H9 (cell line): ENCODE data around the gene SH3RF3. TPM values are rescaled to one million over a fixed set of nuclear protein-coding genes. Genes with fewer than 3 reads are reported as not detected.

Experiments used
- DNase-seq: peaks from one replicate; pipeline ENCODE4 v3.0.0-alpha.2; 2017
- H2AFZ ChIP-seq: one replicate; pipeline ENCODE4 v1.6.1; 2013; ENCODE audit warnings: mild to moderate bottlenecking, low read length, control low read depth, moderate library complexity
- H2AK5ac ChIP-seq: 2 replicates; pipeline ENCODE4 v1.6.1; 2013; ENCODE audit warnings: low read length, control low read depth, mixed read lengths; ENCODE audit not compliant: insufficient read length
- H2BK120ac ChIP-seq: one replicate; pipeline ENCODE4 v1.6.1; 2013; ENCODE audit warnings: low read depth, mild to moderate bottlenecking, low read length, control low read depth, inconsistent platforms; ENCODE audit not compliant: poor library complexity, severe bottlenecking
- H2BK12ac ChIP-seq: 2 replicates; pipeline ENCODE4 v1.6.1; 2013; ENCODE audit warnings: low read length, control low read depth, mixed read lengths, low read depth; ENCODE audit not compliant: insufficient read length
- H2BK15ac ChIP-seq: 2 replicates; pipeline ENCODE4 v1.6.1; 2013; ENCODE audit warnings: low read depth, low read length, control low read depth
- H2BK20ac ChIP-seq: one replicate; pipeline ENCODE4 v1.6.1; 2013; ENCODE audit warnings: low read depth, mild to moderate bottlenecking, low read length, control low read depth, inconsistent platforms; ENCODE audit not compliant: poor library complexity, severe bottlenecking
- H2BK5ac ChIP-seq: 2 replicates; pipeline ENCODE4 v1.6.1; 2013; ENCODE audit warnings: low read length, control low read depth, mixed read lengths; ENCODE audit not compliant: insufficient read length
- H3K14ac ChIP-seq: 2 replicates; pipeline ENCODE4 v1.6.1; 2013; ENCODE audit warnings: low read length, control low read depth; ENCODE audit not compliant: insufficient read depth
- H3K18ac ChIP-seq: 2 replicates; pipeline ENCODE4 v1.6.1; 2013; ENCODE audit warnings: low read depth, mild to moderate bottlenecking, mixed read lengths, low read length, control low read depth; ENCODE audit not compliant: insufficient read length
- H3K23ac ChIP-seq: 2 replicates; pipeline ENCODE4 v1.6.1; 2013; ENCODE audit warnings: low read length, control low read depth, mixed read lengths, low read depth; ENCODE audit not compliant: insufficient read length
- H3K23me2 ChIP-seq: 2 replicates; pipeline ENCODE4 v1.6.1; 2013; ENCODE audit warnings: low read depth, mild to moderate bottlenecking, mixed read lengths, low read length, control low read depth; ENCODE audit not compliant: insufficient read length, poor library complexity, severe bottlenecking
- H3K27ac ChIP-seq: 2 replicates; pipeline ENCODE4 v1.5.1; 2013; ENCODE audit warnings: low read length, control low read depth, mixed read lengths, low read depth; ENCODE audit not compliant: insufficient read length
- H3K27me3 ChIP-seq: 2 replicates; pipeline ENCODE4 v1.6.1; 2013; ENCODE audit warnings: low read length, control low read depth, inconsistent platforms; ENCODE audit not compliant: insufficient read depth
- H3K4ac ChIP-seq: 2 replicates; pipeline ENCODE4 v1.6.1; 2013; ENCODE audit warnings: low read depth, mild to moderate bottlenecking, control low read depth, inconsistent platforms, low read length, moderate library complexity
- H3K4me1 ChIP-seq: 2 replicates; pipeline ENCODE4 v1.6.1; 2013; ENCODE audit warnings: low read length, control low read depth, inconsistent platforms; ENCODE audit not compliant: insufficient read depth
- H3K4me2 ChIP-seq: 2 replicates; pipeline ENCODE4 v1.6.1; 2013; ENCODE audit warnings: low read length, control low read depth, mixed read lengths; ENCODE audit not compliant: insufficient read length, insufficient read depth
- H3K56ac ChIP-seq: 2 replicates; pipeline ENCODE4 v1.6.1; 2013; ENCODE audit warnings: low read depth, mild to moderate bottlenecking, mixed read lengths, low read length, control low read depth; ENCODE audit not compliant: insufficient read length
- H3K79me1 ChIP-seq: 2 replicates; pipeline ENCODE4 v1.6.1; 2013; ENCODE audit warnings: low read depth, mild to moderate bottlenecking, moderate library complexity, low read length, control low read depth, inconsistent platforms; ENCODE audit not compliant: insufficient read depth, poor library complexity, severe bottlenecking
- H3K79me2 ChIP-seq: 2 replicates; pipeline ENCODE4 v1.6.1; 2013; ENCODE audit warnings: low read length, control low read depth, inconsistent platforms; ENCODE audit not compliant: insufficient read depth
- H3K9ac ChIP-seq: 2 replicates; pipeline ENCODE4 v1.6.1; 2013; ENCODE audit warnings: low read length, control low read depth, mixed read lengths; ENCODE audit not compliant: insufficient read length; ENCODE audit errors: extremely low read depth
- H3K9me3 ChIP-seq: one replicate; pipeline ENCODE4 v1.6.1; 2013; ENCODE audit warnings: low read depth, low read length, inconsistent platforms; ENCODE audit not compliant: control insufficient read depth
- H3T11ph ChIP-seq: one replicate; pipeline ENCODE4 v1.6.1; 2013; ENCODE audit warnings: mild to moderate bottlenecking, low read length, control low read depth, inconsistent platforms
- H4K20me1 ChIP-seq: one replicate; pipeline ENCODE4 v1.6.1; 2013; ENCODE audit not compliant: control insufficient read depth, insufficient read length, insufficient read depth
- H4K5ac ChIP-seq: 2 replicates; pipeline ENCODE4 v1.6.1; 2013; ENCODE audit warnings: low read depth, mild to moderate bottlenecking, mixed read lengths, low read length, control low read depth; ENCODE audit not compliant: insufficient read length
- H4K8ac ChIP-seq: replicated peaks from 2 replicates; pipeline ENCODE4 v1.6.1; 2013; ENCODE audit warnings: low read length, control low read depth, mixed read lengths, low read depth; ENCODE audit not compliant: insufficient read length
- H4K91ac ChIP-seq: 2 replicates; pipeline ENCODE4 v1.6.1; 2013; ENCODE audit warnings: low read depth, mild to moderate bottlenecking, moderate library complexity, mixed read lengths, low read length, control low read depth; ENCODE audit not compliant: insufficient read length
- H3K27ac Mint-ChIP-seq, 3 experiments: 2 replicates in 2 of 3; 3 replicates in 1 of 3; pipeline ENCODE4 v1.8.0; 2020 to 2021; ENCODE audit warnings: mixed read lengths in 3 of 3, mild to moderate bottlenecking in 1 of 3, moderate library complexity in 1 of 3
- H3K27me3 Mint-ChIP-seq: 2 replicates; pipeline ENCODE4 v1.8.0; 2021; ENCODE audit warnings: low read depth, mild to moderate bottlenecking, moderate library complexity, mixed read lengths
- H3K36me3 Mint-ChIP-seq, 3 experiments: 2 replicates in 2 of 3; 3 replicates in 1 of 3; pipeline ENCODE4 v1.8.0; 2020 to 2021; ENCODE audit warnings: low read depth in 3 of 3, mixed read lengths in 3 of 3; ENCODE audit not compliant: insufficient read depth in 1 of 3
- H3K4me1 Mint-ChIP-seq, 2 experiments: 2 replicates each; pipeline ENCODE4 v1.8.0; 2020; ENCODE audit warnings: mixed read lengths in 2 of 2
- H3K4me3 Mint-ChIP-seq, 2 experiments: 2 replicates in 1 of 2; 3 replicates in 1 of 2; pipeline ENCODE4 v1.8.0; 2020 to 2021; ENCODE audit warnings: mild to moderate bottlenecking in 2 of 2, mixed read lengths in 2 of 2, moderate library complexity in 1 of 2
- H3K9me3 Mint-ChIP-seq, 2 experiments: 2 replicates in 1 of 2; 3 replicates in 1 of 2; pipeline ENCODE4 v1.8.0; 2020; ENCODE audit warnings: mild to moderate bottlenecking in 2 of 2, mixed read lengths in 2 of 2, moderate library complexity in 1 of 2
- CTCF ChIP-seq: fragments of 200-600 bp; sonication (generic); conservative IDR thresholded peaks from 3 replicates; pipeline ENCODE4 v1.8.0; 2021; ENCODE audit warnings: antibody characterized with exemption, mild to moderate bottlenecking
- WGBS: extraction: QIAGEN DNeasy Blood & Tissue Kit; methylation state at CpG from one replicate; pipeline ENCODE4 v1.1.7; 2013; ENCODE audit warnings: missing lambda C conversion rate, low lambda C conversion rate, mixed read lengths; ENCODE audit not compliant: insufficient read length; ENCODE audit errors: extremely low coverage; 5-methylcytosine and 5-hydroxymethylcytosine counted together
- total RNA-seq: library from RNA; stranded (reverse); gene quantifications from 2 replicates; pipeline ENCODE4 v1.2.1, GENCODE V29; 2021

The SH3RF3 gene
- total RNA-seq, 1 experiment from 2014 or later = 0.46 TPM

- Histone ChIP-seq H3K23me2 (peaks cover 3% of the 10 kb centered on the region), H4K5ac (no peak overlapping the region), H3K79me1 (no peaks in the 10 kb centered on the region), H4K8ac (no peak overlapping the region), H3K27me3 (no peaks in the 10 kb centered on the region), H3K56ac (no peak overlapping the region), H3K4me1 (no peaks in the 10 kb centered on the region), H3K9ac (no peak overlapping the region), H4K20me1 (no peaks in the 10 kb centered on the region), H2BK15ac (no peak overlapping the region), H3K9me3 (no peaks in the 10 kb centered on the region), H3K4me2 (no peak overlapping the region), H3K14ac (no peak overlapping the region), H2AFZ (no peak overlapping the region), H3K27ac (no peak overlapping the region), H3K18ac (no peak overlapping the region), H2BK20ac (no peak overlapping the region), H3K79me2 (no peaks in the 10 kb centered on the region), H2AK5ac (no peak overlapping the region), H3T11ph (no peak overlapping the region), H3K23ac (no peak overlapping the region), H2BK5ac (no peak overlapping the region), H2BK120ac (no peak overlapping the region), H2BK12ac (no peak overlapping the region), H3K4ac (no peak overlapping the region), H4K91ac (no peak overlapping the region)
- H3K9me3 Mint-ChIP-seq = peaks cover 4 to 12% of the 10 kb centered on the region in 2 experiments; a peak in 4 of 5 replicates
- DNase-seq = no peak
- peaks cover 0 to 3% (median 0%) of the 10 kb centered on the region in 3 experiments; a peak in 1 of 7 replicates for H3K36me3 Mint-ChIP-seq
- H3K4me1 Mint-ChIP-seq = no peaks in the 10 kb centered on the region; a peak in 1 of 4 replicates
- no CpG with 5 or more reads among the region's 3 CpGs for WGBS
- H3K27ac Mint-ChIP-seq = no peak overlapping the region
- H3K27me3 Mint-ChIP-seq = peaks cover 15% of the 10 kb centered on the region
- TF ChIP-seq CTCF = no peak
- H3K4me3 Mint-ChIP-seq = no peak overlapping the region
Measured at GRCh38 chr2:109084341-109084740, 44.7 kb upstream of the SH3RF3 start.
